ENCODE results near the gene OGFOD1.

OGFOD1 gene

DNA sequence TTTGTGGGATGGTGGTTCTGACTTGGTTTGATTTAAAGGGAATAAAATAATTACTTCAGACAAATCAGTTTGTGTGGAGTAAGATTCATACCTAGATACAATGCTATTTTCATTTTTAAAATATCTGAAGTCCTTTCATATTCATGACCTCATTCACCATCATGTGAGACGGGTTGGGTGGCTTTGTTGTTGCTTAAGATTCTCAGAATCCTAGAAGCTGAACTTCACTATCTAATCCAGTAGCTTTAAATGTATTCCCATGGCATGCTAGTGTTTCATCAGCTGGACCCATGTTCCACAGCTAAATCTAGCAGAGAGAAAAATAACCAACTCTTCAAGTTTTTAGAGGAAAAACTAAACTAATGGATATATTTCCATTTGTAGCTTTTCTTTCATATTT lies 23.3 kb upstream of the OGFOD1 start:
- no peak for DNase-seq

DNA sequence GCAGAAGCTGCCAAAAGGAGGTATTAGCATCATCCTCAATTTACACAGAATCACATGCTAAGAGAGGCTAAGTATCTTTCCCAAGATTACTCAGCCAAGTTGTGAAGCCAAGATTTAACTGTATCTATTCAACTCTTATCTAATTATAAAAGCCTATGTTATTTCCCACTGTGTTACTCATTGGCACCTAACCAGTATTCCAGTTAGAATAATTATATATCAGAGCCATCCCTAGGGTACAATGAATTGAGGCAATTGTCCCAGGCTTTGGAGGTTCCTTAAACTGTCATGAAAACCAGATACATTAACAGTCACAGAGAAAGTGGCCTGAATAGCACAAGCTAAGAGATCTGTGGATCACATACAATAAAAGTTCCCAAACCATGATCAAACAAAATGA lies 15.1 kb upstream of the OGFOD1 start:
- DNase-seq, result no peak

DNA sequence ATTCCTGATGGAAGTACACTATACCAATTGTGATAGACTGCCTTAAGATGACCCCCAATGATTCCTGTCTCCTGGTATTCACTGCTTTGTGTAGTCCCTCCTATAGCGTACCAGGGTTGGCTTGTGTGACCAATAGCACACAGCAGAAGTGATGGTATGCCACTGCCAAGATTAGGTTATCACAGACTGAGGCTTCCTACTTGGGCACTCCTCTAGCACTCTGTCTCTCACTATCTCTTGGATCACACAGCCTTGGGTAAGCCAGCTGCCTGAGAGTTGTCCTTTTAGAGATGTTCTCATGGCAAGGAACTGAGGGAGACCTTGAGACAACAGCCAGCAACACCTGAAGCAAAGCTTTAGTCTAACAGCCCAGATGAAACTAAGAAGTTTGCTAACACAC lies 13.3 kb upstream of the OGFOD1 start:
- DNase-seq, result no peak

DNA sequence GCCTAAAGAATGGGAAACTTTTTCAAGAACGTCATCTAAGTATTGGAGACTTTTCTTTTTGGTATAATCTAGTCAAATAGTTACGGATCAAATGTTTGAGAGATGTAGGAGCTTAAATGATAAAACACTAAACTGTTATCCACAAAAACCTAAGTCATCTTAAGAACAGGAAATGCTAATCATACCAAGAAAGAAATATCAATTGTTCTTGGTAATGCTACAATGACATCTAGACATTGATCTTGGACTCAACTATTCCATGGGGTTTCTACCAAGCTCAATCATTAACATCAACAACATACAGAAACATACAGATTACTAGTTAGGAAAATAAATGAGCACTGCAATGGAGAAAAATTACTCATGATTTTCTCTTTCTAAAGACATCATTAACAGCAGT lies 4.1 kb upstream of the OGFOD1 start:
- DNase-seq, result no peak

DNA sequence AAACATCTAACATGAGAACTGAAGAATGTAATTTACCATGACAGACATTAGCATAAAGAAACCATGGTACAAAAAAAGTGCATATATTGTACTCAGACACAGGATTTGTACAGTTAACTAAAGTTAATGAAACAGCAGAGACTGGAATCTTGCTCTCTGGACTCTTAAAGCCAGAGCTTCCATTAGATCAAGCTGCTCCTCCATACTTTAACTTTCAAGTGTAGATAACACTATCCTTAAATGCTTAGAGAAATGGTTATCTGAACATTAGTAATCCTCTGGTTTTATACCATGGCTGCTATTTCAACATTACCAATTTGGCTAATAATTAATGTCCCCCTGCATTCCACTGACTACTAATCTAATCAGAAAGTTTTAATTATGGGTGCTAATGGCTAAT lies 3.3 kb upstream of the OGFOD1 start:
- DNase-seq, result no peak

DNA sequence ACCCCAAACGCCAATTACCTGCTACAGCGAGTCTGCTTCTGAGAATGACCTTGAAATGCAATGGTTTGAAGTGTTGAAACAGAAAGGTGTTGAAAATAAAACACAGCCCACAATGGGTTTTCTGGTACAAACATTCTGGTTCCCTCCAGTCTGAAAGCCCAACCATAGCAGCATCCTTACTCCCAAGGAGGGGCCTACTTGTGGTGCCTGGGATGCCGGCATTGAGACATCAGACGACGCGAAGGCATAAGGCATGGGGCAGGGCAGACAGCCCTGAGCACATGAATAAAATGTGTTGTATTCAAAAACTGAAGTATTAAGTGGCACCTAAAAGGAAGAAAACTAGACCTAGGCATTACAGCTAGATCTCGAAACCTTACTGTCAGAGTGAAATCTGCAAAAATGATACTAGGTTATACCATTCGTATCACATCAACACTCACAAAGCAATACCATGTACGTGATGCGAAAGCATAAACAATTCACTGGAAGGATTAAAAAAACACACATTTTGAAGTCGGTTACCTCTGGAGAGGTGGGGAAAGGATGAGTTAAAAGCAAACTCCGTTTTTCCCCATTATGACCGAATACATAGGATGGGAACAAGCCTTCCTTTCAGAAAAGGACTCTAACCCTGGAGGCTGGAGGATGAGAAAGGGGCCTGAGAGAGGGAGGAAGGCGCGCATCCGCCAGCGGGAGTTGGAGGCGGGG lies 924 bp upstream of the OGFOD1 start:
- no peak for DNase-seq

DNA sequence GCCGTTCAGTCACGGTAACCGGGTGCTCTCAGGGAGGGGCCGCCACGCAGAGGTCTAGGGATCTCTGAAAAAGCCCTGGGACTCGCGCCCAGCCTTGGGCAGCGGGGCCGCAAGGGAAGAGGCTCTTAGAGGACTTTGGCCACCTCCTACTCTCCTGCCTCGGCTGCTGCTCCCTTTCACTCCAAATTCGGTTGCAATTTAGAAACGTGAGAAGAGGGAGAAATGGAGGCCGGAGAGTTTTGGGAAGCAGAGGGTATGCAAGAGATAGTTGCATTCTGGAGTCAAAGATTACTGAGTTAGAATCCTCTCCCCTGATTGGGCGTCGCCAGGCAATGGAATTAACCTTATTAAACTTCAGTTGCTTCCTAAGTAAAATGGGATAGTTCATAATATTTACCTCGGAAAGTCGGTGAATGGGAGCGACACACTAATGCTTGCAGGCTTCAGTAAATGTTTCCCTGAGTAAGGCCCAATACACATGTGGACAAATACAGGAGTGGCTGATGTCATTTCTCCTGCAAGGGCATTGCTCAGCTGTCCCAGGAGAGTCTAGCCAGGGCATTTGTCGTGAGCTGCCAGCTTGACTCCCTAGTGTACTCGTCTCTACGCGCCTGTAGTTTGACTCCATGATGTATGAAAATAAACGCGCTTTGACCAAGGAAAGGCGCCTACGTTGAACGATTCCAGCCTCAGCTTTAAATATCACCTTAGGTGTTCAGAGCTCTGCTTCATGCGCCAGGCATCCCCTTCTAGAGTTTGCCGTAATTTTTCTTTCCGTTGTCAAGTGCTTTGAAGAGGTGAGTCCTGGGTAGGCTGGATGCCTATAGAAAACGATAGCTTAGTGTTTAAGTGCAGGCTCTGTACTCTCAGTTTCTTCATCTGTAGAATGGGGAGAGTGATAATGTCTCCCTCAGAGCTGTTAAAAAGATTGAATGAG lies 667 bp downstream of the OGFOD1 start:
- no peak for DNase-seq

DNA sequence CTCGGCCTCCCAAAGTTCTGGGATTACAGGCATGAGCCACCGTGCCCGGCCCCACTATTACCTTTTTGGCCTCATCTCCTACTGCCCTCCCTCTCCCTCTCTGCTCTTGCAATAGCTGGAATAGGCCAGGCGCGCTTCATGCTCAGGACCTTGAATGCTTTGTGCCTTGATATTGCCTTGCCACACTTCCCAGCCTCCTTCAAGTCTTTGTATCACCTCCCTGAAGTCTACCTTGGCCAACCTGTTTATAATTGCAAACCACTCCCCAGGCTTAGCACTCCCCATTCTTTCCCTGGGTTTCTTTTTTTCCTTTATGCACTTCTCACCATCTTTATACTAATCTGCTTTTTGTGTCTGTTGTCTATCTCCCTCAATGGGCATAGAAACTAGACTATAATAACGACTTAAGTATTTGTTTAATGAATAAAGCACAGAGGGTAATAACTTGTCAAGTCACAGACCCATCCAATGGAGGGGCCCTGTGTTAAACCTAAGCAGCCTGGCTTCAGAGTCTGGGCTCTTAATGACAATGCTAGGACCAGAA lies 6.6 kb downstream of the OGFOD1 start:
- DNase-seq, result no peak

DNA sequence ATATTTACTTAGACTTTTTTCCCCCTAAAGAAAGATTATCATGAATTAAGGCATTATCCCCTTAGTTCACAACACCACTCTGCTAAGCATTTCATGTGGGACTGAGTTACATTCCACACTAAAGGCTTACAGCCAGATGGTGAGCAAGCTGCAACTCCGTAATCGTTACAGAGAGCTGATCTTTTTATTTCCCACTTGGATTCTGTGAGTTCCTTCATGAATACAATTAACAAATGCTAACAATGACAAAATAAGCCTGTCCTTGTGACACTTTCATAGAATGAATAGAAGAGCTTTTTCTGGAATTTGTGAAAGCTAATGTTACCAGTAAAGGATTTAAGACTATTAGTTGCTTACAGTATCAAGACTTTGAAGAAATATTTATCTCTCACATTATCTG lies 8.7 kb downstream of the OGFOD1 start:
- no peak for DNase-seq

DNA sequence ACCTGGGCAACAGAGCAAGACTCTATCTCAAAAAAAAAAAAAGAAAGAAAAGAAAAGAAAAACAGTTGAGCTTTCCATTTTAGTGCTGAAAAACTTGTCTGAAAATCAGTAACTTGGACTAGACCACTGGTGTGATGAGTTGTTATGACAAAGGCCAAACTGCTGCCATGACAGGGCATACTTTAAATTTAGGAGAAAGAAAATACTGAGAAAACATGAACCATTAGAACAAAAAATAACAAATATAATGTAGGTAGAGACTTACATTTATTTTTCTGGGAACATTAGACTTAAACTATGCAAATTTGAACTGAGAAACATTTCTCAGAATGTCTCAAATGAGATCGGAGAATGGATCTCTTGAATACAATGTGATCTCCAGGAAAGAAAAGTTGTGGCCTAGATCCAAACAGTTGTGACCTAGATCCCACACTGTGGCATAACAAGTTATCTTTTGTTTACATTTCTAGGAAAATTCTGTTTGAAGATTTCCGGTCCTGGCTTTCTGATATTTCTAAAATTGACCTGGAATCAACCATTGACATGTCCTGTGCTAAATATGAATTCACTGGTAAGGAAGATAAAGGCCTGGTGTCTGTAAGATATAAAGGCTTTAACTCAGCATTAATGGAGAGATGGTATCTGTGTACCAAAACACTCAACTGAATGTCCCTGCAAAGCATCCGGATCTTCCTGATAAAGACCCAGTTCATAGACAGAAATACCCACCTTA lies 10.9 kb downstream of the OGFOD1 start:
- DNase-seq, result no peak

DNA sequence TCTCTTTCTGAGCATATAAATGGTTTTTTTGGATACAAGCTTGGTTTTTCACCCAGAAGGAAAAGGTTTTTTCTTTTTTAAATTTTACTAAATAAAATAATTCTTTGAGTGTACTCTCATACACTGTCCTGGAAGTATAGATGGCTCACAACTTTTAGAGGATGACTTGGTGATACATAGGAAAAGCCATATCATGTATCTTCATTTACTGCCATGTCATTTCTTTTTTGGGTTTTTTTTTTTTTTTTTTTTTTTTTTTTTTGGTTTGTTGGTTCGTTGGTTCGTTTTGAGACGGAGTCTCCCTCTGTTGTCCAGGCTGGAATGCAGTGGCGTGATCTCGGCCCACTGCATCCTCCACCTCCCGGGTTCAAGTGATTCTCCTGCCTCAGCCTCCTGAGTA lies 11.8 kb downstream of the OGFOD1 start:
- no peak for DNase-seq

DNA sequence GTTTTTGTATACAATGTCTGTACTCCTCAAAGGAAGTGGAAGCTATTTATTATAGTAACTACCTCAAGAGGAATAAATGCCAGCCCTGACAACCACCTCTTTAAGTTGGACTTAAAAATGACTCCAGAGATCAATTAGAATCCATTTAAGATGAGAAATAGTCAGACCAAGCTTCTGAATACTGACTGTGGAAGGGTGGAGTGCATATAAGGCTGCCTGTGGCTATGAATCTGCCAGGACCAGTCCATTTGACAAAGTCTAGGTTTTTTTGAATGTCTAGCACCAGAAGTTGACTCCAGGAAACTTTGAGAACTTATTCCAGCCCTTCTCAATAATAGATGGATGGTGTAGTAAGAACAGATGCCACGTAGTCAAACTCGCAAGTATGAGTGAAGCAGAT lies 15.0 kb downstream of the OGFOD1 start:
- DNase-seq, result no peak

DNA sequence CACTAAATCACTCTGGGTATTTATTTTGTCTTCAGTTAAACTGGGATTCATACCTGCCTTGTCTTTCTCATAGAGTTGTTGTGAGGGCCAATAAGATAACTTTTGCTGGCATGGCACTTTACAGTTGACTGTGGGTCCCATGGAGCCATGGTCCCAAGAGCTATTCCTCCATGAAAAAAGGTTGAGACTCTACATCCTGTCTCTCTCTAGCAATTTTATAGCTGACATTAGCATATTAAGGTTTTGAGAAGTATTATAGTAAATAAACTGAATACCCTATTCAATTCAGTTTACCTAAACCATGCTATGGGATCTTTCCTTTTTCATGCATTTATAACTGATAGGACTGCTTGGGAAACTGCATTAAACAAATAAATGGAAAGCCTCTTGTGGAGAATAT lies 17.4 kb downstream of the OGFOD1 start:
- DNase-seq, result no peak

DNA sequence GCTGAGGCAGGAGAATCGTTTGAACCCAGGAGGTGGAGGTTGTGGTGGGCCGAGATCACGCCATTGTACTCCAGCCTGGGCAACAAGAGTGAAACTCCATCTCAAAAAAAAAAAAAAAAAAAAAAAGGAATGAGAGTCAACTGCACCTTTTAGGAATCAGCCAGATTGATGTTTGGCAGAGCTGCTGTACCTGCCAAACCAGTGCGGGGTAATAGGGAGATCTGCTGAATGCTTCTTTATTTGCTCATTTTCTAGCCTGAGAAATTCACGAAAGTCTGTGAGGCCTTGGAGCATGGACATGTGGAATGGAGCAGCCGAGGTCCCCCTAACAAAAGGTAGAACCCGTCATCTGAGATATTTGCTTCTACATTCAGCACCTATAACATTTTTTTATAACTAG lies 18.4 kb downstream of the OGFOD1 start:
- no peak for DNase-seq

DNA sequence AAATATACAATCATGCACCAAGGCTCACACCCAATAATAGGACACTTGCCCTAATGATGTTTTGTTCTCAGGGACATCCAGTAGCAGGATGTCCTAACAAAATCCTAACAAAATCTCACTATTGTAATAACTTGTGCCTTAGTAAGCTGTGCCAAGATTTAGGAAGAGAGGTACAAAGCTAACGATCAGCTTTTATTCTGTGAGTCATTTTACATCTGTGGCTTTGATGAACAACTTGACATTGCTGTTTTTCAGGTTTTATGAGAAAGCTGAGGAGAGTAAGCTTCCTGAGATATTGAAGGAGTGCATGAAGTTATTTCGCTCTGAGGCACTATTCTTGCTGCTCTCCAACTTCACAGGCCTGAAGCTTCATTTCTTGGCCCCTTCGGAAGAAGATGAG lies 18.9 kb downstream of the OGFOD1 start:
- DNase-seq, result no peak

DNA sequence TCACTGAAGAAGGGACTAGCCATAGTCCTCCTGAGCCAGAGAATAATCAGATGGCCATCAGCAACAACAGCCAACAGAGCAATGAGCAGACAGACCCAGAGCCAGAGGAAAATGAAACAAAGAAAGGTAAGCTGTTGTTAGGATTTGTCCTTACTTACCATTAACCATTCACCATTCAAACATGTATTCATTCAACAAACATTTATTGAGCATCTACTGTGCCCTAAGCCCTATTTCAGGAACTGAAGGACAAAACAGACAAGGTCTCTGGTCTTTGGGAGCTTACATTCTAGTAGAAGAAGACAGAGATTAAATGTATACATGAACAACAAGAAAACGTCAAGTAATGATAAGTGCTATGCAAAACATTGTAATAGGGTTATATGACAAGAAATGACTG lies 19.3 kb downstream of the OGFOD1 start:
- no peak for DNase-seq

DNA sequence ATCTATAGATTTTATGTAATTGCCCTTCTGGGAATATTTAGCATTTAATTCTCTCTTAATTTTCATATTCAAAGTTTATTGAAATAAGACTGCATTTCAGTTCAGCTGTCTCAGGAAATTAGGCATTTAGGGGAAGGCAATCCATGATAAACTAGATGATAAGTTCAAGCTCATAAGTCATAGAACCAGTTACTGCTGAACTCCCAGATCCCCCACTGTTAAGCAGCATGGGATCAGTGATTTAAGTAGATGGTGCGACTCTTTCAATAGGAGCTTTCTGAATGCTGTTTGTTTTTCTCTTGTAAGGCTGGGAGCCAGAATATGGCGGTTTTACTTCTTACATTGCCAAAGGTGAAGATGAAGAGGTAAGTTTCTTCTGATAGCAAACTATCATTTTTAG lies 23.8 kb downstream of the OGFOD1 start:
- no peak for DNase-seq

DNA sequence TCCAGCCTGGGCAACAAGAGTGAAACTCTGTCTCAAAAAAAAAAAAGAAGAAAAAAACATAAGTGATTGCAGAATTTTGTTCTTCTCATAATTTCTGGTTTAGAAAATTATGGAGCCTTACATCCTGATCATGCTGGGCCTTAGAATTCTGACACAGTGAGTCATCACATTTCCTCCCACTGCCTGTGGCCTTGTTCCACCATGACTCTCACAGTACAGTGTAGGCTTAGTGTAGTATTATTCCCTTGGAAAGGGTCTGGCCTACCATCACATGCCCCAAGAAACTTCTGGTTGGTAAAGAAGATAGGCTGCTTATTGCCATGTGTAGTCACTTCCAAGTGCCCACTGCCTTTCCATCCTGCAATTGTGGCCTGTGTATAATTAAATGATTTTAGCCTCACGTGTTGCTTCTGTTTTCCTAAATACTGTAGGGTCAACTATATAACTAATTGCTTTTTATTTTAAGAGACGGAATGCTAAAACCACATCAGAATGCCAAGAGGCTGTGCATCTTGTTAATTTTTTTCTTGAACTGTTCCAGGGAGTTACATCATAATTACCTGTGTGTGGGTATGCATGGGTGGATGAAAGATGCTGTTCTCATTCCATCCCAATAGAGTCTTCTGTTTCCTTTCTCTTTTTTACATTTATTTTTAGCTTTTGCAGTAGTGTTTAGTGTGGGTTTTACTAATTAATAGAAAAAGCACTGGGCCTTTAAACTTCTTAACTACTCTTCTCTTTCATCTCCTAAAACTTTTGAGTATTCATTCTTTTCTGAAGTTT lies 25.9 kb downstream of the OGFOD1 start:
- DNase-seq, result no peak

DNA sequence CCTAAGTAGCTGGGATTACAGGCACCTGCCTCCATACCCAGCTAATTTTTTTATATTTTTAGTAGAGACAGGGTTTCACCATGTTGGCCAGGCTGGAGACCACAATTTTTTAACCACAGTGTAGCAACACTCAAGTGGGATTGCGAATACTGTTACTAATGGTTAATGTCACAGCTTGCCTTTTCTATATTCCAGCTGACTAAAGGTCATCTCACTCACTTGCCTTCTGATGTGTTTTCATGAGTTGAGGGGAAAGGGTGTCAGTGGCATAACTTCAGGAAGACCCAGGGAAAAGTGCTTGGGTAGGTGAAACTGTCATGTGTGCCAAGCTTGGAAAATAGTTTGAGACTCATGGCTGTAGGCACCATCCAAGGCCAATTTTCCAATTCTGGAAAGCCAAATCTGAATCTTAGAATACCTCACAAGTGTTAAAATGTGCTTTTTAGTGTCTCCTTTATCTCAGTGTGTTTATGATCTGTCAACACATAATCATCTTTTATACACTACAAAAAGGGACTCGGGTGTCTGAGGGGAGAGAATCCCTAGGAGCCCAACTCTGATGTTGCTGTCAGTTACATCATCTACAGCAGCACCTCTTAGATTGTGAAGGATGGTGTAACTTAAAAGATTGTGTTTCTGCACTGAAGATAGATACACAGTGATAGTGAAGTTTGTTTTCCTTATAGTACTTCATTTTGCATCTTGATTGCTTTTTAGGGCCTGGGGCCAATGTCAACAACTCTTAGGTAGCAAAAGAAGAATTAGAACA lies 27.1 kb downstream of the OGFOD1 start:
- DNase-seq, result no peak

DNA sequence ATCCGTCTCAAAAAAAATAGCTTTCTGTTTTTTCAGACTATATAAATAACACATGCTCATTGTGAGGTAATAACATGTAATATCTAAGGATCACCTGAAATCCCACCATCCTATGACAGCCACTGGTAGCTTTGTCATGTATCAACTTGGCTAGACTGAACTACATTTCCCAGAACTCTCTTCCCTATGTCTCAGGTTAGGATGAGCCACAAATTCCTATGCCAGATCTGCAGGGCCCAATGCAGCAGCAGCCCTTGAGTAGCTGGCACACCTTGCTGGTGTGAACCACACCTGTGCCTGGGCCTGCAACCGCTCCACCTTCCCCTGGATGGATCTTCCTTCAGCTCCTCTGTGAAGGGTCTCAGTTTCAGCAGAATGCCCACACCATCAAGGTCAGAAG lies 28.1 kb downstream of the OGFOD1 start:
- no peak for DNase-seq

DNA sequence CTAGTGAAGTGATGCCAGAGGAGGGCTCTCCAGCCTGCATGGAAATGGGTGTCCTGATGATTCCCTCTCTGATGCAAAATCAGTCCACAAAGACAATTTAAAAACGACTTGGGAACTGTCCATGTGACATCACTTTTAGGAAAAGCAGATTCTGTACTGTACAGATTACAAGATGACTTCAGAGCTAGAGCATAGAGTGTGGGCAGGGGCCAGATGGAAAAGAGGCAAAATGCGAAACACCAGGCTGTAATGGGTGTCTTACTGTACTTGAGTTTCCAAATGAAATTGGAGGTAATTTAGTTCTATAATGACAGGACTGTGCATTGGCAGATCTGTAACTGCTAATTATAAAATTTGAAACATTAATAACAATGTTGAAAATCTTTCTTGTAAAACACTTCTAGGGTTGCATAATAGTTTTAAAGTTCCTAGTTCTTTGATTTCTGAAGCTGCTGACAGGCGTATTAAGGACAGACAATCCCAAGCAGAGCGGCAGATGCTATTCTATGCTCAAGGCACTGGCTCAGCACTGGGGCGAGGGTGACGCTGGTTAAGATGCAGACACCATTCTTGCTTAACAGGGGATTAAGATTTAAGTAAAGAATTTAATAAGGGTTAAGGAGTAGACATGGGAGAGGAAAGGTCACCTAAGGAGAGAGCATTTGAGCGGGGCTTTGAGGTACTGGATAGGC lies 29.6 kb downstream of the OGFOD1 start:
- no peak for DNase-seq
